HFFc6 (cell line): ENCODE measurements around the gene JMJD6. TPM values are rescaled to one million over a fixed set of nuclear protein-coding genes. Genes with fewer than 3 reads are reported as not detected.

Source experiments
- DNase-seq: peaks from one replicate; pipeline ENCODE4 v3.0.0-alpha.2; 2018
- H3K27ac Mint-ChIP-seq: 2 replicates; pipeline ENCODE4 v1.8.0; 2020; ENCODE audit warnings: mild to moderate bottlenecking, mixed read lengths
- H3K27me3 Mint-ChIP-seq: 2 replicates; pipeline ENCODE4 v1.8.0; 2021; ENCODE audit warnings: mild to moderate bottlenecking, moderate library complexity, mixed read lengths; ENCODE audit not compliant: insufficient read depth
- H3K36me3 Mint-ChIP-seq: 2 replicates; pipeline ENCODE4 v1.8.0; 2021; ENCODE audit warnings: low read depth, mixed read lengths
- H3K4me1 Mint-ChIP-seq: 2 replicates; pipeline ENCODE4 v1.8.0; 2020; ENCODE audit warnings: low read depth, mixed read lengths
- H3K4me3 Mint-ChIP-seq: 2 replicates; pipeline ENCODE4 v1.8.0; 2020; ENCODE audit warnings: mild to moderate bottlenecking, moderate library complexity, mixed read lengths
- H3K9me3 Mint-ChIP-seq: 2 replicates; pipeline ENCODE4 v1.8.0; 2020; ENCODE audit warnings: mild to moderate bottlenecking, mixed read lengths
- total RNA-seq, 6 experiments: library from RNA; stranded (reverse); fragmentation: NEBNext Ultra II Directional; extraction: Animal tissue kit (Norgen Biotek cat#: 25700); gene quantifications; 2 replicates in 1 of 6; 3 replicates in 5 of 6; pipeline ENCODE4 v1.2.3, GENCODE V29; 2021
- TF ChIP-seq, protein P1 (sequence below): fragments of 200-600 bp; sonication (generic); IDR thresholded peaks from 2 replicates; pipeline ENCODE4 v1.5.0; 2021; ENCODE audit warnings: antibody characterized with exemption, mild to moderate bottlenecking

The JMJD6 gene
- total RNA-seq, 6 experiments from 2014 or later, result 32.9 to 44.3 (median 37.3) TPM

DNA sequence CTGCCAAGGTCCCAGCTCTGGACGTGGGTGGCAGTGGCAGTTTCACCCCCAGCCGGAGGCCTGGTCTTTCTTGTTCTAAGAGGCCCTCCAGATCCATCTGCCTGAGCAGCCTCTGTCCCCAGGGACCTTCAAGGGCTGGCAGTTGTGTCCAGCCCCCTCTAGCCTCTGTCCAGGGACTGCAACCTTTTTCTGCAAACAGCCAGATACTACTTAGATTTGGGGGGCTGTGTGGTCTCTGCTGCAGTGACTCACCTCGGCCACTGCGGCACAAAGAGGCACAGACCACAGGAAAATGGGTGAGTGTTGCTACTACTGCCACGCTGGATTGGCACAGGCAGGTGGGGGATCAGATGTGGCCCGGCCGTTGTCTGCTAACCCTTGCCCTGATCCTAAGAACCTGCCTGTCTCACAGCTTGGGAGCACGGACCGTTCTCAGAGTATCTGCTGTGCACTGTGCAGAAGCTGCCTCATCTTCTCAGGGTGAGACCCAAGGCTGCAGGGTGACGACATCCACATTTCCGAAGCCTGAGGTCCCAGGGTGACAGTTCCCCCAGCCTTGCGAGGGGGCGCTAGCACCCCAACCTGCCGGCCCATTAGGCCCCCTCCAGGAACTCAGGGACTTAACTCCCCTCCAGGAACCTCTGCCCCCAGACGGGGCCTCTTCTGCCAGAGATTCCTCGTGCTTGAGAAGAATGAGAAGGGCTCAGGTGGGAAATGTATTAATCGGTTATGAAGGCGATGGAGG, 43.2 kb downstream of the JMJD6 start:
- H3K36me3 Mint-ChIP-seq, result peaks cover 10% of the 10 kb centered on the region
- DNase-seq, result no peak
- H3K27me3 Mint-ChIP-seq, result peaks cover 2% of the 10 kb centered on the region
- H3K4me3 Mint-ChIP-seq, result no peak overlapping the region
- H3K27ac Mint-ChIP-seq, result no peak overlapping the region
- H3K4me1 Mint-ChIP-seq, result peaks cover 14% of the 10 kb centered on the region
- no peaks in the 10 kb centered on the region for H3K9me3 Mint-ChIP-seq
- TF ChIP-seq, protein P1, sequence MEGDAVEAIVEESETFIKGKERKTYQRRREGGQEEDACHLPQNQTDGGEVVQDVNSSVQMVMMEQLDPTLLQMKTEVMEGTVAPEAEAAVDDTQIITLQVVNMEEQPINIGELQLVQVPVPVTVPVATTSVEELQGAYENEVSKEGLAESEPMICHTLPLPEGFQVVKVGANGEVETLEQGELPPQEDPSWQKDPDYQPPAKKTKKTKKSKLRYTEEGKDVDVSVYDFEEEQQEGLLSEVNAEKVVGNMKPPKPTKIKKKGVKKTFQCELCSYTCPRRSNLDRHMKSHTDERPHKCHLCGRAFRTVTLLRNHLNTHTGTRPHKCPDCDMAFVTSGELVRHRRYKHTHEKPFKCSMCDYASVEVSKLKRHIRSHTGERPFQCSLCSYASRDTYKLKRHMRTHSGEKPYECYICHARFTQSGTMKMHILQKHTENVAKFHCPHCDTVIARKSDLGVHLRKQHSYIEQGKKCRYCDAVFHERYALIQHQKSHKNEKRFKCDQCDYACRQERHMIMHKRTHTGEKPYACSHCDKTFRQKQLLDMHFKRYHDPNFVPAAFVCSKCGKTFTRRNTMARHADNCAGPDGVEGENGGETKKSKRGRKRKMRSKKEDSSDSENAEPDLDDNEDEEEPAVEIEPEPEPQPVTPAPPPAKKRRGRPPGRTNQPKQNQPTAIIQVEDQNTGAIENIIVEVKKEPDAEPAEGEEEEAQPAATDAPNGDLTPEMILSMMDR, result peak; percentile 46; the same call in 1 of the 2 replicates

DNA sequence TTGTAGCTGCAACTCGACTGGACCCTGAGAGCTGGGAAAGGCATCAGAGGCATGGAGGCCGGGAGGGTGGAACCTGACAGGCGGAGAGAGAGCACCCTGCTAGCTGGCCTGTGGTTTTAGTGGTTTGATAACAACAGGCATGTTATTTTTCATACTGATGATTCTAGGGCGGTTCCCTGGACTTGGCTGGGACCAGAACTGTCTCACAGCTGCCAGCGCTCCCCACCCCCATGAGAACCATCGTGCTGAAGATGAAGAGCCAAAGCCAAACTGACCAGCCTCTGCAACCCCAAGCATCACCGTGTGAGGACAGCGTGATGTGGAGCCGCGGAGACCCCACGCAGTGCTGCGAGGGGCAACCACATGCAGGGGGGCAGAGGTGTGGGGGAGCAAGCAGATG, 44.1 kb downstream of the JMJD6 start:
- H3K9me3 Mint-ChIP-seq, result no peaks in the 10 kb centered on the region
- H3K4me1 Mint-ChIP-seq, result peaks cover 7% of the 10 kb centered on the region; the same call in 1 of the 2 replicates
- TF ChIP-seq, protein P1, result no peak
- no peak overlapping the region for H3K27ac Mint-ChIP-seq
- H3K4me3 Mint-ChIP-seq, result no peak overlapping the region
- H3K27me3 Mint-ChIP-seq, result peaks cover 2% of the 10 kb centered on the region
- DNase-seq, result no peak
- peaks cover 5% of the 10 kb centered on the region; the same call in 1 of the 2 replicates for H3K36me3 Mint-ChIP-seq

DNA sequence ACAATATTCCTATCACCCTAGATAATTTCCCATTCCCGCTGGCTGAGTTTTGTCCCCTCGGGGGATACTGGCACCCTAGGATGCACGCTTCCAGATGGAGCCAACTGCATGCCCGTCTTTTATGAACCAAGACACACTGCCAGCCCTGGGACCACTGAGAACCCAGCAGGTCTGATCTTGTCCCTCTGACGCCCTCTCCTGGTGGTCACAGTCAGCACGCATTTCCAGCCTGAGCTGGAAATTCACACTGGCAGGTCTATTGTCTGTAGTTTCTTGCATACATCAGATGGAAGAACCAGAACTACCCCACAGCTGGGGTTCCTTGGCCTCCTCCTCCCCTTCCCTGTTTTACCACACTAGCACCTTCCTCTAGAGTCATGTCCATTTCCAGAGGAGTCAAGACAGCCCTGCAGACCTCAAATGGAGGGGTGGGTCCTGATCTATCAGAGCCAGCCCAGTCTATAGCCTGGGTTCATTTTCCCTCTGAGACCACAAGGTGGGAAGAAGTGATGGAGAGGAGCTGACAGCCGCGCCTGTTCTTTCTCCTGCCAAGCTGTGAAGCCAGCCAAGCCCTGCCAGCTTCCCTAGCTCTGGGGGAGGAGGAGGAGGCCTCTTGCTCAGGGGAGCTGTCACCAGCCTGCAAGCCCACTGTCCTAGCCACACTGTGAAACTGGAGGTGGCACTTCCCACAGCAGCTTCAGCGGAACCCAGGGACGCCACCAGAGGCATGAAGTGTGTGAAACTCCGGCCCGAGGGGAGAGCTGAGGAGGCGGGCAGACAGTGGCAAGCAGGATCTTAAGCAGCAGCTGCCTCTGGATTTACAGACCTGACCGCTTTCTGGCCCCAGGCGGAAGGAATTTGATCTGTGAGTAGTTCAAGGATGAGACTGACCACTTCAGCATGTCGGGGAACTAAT, 44.9 kb downstream of the JMJD6 start:
- Mint-ChIP-seq H3K27me3 (peaks cover 2% of the 10 kb centered on the region), H3K36me3 (peaks cover 5% of the 10 kb centered on the region; the same call in 1 of the 2 replicates), H3K9me3 (no peaks in the 10 kb centered on the region), H3K4me1 (peaks cover 5% of the 10 kb centered on the region; the same call in 1 of the 2 replicates), H3K4me3 (no peak overlapping the region), H3K27ac (no peak overlapping the region; the same call in 1 of the 2 replicates)
- TF ChIP-seq, protein P1, result peak; percentile 87
- DNase-seq, result peak; percentile 55

DNA sequence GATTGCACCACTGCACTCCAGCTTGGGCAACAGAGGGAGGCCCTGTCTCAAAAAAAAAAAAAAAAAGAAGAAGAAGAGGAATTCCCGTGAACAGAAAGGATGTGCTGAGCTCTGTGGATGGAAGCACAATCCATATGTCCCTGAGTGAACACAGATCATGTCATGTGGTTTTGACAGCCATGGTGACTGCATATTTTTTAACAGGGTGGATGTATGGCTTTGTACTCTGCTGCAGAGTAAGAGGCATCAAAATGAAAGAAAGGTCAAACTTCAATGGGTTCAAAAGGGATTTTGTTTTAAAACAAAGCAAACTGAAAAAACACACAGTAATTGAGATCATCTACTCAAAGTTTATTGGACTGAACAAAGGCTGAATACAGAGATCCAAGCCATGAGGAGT, 47.2 kb downstream of the JMJD6 start:
- Mint-ChIP-seq H3K27me3 (peaks cover 6% of the 10 kb centered on the region), H3K9me3 (no peaks in the 10 kb centered on the region), H3K4me1 (peaks cover 17% of the 10 kb centered on the region), H3K36me3 (peaks cover 17% of the 10 kb centered on the region), H3K27ac (no peak overlapping the region), H3K4me3 (no peak overlapping the region)
- TF ChIP-seq, protein P1, result no peak
- no peak for DNase-seq

DNA sequence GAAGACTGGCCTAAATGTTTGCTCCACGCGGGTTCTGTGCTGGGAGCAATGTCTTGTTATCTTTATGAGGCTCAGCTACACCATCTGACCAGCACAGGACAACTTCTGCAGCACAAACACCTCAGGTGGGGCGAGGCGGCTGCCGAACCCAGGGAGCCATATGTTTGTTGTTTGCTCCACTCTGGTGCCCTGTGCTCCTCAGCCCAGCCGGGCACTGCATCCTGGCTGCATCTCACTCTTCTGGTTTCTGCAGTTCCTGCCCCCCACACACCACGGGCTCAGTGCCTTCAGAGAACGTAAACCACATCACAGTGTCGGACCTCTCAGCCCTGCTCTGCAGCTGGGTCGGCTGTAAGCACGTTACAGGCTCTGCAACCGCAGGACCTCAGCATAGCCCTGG, 48.1 kb downstream of the JMJD6 start:
- Mint-ChIP-seq H3K9me3 (no peaks in the 10 kb centered on the region), H3K27ac (no peak overlapping the region), H3K4me1 (peaks cover 26% of the 10 kb centered on the region), H3K4me3 (no peak overlapping the region), H3K36me3 (peaks cover 17% of the 10 kb centered on the region), H3K27me3 (peaks cover 6% of the 10 kb centered on the region)
- TF ChIP-seq, protein P1, result no peak
- no peak for DNase-seq
